Measurements from ENCODE around the gene NGLY1.

Gene NGLY1

GRCh38 chr3:25782938-25783660, at the start of gene NGLY1:
Gene NGLY1 (minus strand): TSS chr3:25783443. CDS start chr3:25783390, 53 bp downstream.
- peak; percentile 65 to 73 for DNase-seq (ENCODE audit: low read depth in 2 of 2)

GRCh38 chr3:25831578-25831977, 48.3 kb upstream of the NGLY1 start:
- no peak for DNase-seq (ENCODE audit: low read depth in 2 of 2)

GRCh38 chr3:25830373-25831280, 47.4 kb upstream of the NGLY1 start:
- DNase-seq (ENCODE audit: low read depth in 2 of 2), result no peak

GRCh38 chr3:25826510-25826909, 43.3 kb upstream of the NGLY1 start:
- no peak for DNase-seq (ENCODE audit: low read depth in 2 of 2)

GRCh38 chr3:25823314-25823713, 40.1 kb upstream of the NGLY1 start:
- DNase-seq (ENCODE audit: low read depth in 2 of 2), result no peak

GRCh38 chr3:25821746-25822573, 38.7 kb upstream of the NGLY1 start:
- DNase-seq (ENCODE audit: low read depth in 2 of 2), result no peak

GRCh38 chr3:25820816-25821486, 37.7 kb upstream of the NGLY1 start:
- no peak for DNase-seq (ENCODE audit: low read depth in 2 of 2)

GRCh38 chr3:25820366-25820765, 37.1 kb upstream of the NGLY1 start:
- no peak for DNase-seq (ENCODE audit: low read depth in 2 of 2)

- DNase-seq (ENCODE audit: low read depth in 2 of 2), result no peak
These were observed 35.1 kb upstream of the NGLY1 start for GRCh38 chr3:25818335-25818734.

GRCh38 chr3:25817638-25818037, 34.4 kb upstream of the NGLY1 start:
- no peak for DNase-seq (ENCODE audit: low read depth in 2 of 2)

GRCh38 chr3:25817107-25817506, 33.9 kb upstream of the NGLY1 start:
- DNase-seq (ENCODE audit: low read depth in 2 of 2), result no peak

- DNase-seq (ENCODE audit: low read depth in 2 of 2), result no peak
These were observed 29.4 kb upstream of the NGLY1 start for GRCh38 chr3:25812644-25813043.

GRCh38 chr3:25804676-25805075, 21.4 kb upstream of the NGLY1 start:
- DNase-seq (ENCODE audit: low read depth in 2 of 2), result no peak

- no peak for DNase-seq (ENCODE audit: low read depth in 2 of 2)
These were observed 20.6 kb upstream of the NGLY1 start for GRCh38 chr3:25803833-25804232.

- DNase-seq (ENCODE audit: low read depth in 2 of 2), result no peak
These were observed 18.5 kb upstream of the NGLY1 start for GRCh38 chr3:25801786-25802185.

- DNase-seq (ENCODE audit: low read depth in 2 of 2), result peak; percentile 69 to 77
These were observed 6.6 kb upstream of the NGLY1 start, which contains the start of gene OXSM for GRCh38 chr3:25789596-25790556. Gene OXSM (plus strand): TSS chr3:25790090. CDS start chr3:25791021, 931 bp downstream.

GRCh38 chr3:25789209-25789595, 6.0 kb upstream of the NGLY1 start:
- DNase-seq (ENCODE audit: low read depth in 2 of 2), result no peak

GRCh38 chr3:25787689-25788088, 4.4 kb upstream of the NGLY1 start:
- no peak for DNase-seq (ENCODE audit: low read depth in 2 of 2)

GRCh38 chr3:25785826-25786225, 2.6 kb upstream of the NGLY1 start:
- no peak for DNase-seq (ENCODE audit: low read depth in 2 of 2)

- no peak for DNase-seq (ENCODE audit: low read depth in 2 of 2)
These were observed 1.7 kb upstream of the NGLY1 start for GRCh38 chr3:25784971-25785370.

All from stimulated activated CD4-positive, alpha-beta T cell treated with anti-CD3 and anti-CD28 coated beads, Interleukin-1b, Interleukin-23, amount 100 ng/mL, for 1 hour (primary cell).